OCI-M2 (cell line): ENCODE results near the gene AXL.

Experiments used
- DNase-seq: peaks from one replicate; lab custom pipeline; 2025; ENCODE audit not compliant: unreplicated experiment; lab: John Stamatoyannopoulos, UW

The AXL gene

DNA sequence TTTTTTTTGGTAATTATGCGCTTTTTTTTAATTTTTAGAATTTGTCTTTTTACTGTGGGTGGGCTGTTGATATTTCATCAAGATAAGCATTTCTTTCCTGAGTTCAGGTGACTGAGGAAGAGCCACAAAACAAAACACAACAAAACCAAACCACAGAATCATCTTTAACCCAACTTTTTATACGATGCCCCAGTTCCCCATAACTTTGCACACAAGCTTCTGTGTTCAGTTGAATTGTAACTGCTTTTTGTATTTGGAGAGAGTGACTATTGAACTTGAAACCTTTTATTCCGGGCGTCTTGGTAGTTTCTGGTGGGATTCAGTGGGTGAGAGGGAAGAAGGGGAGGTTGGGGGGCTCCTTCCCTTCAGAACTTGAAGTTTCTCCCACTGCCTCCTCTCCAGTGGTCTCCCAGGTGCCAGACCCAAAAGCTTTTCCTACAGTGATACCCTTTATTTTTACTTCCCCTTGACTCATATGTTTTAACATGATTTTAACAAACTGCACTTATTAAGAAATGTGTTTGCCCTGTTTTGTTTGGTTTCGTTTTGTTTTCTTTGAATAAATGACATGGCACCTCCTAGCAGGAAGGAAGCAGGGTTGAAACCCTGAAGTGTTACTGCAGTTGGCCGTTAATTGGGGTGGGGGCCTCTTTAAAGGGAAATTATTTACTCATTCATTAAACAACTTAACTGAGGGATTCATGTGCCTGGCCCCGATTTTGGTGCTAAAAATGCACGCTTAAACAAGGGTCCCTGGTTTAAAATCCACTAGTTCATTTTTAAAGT is 88.3 kb downstream of the AXL start:
- no peak for DNase-seq

GRCh38 chr19:41307954-41308449 is 89.0 kb downstream of the AXL start:
- DNase-seq, result no peak

GRCh38 chr19:41308450-41309179 is 89.6 kb downstream of the AXL start:
- DNase-seq, result peak; percentile 82

- no peak for DNase-seq
Measured at GRCh38 chr19:41309180-41310032, 90.4 kb downstream of the AXL start.

DNA sequence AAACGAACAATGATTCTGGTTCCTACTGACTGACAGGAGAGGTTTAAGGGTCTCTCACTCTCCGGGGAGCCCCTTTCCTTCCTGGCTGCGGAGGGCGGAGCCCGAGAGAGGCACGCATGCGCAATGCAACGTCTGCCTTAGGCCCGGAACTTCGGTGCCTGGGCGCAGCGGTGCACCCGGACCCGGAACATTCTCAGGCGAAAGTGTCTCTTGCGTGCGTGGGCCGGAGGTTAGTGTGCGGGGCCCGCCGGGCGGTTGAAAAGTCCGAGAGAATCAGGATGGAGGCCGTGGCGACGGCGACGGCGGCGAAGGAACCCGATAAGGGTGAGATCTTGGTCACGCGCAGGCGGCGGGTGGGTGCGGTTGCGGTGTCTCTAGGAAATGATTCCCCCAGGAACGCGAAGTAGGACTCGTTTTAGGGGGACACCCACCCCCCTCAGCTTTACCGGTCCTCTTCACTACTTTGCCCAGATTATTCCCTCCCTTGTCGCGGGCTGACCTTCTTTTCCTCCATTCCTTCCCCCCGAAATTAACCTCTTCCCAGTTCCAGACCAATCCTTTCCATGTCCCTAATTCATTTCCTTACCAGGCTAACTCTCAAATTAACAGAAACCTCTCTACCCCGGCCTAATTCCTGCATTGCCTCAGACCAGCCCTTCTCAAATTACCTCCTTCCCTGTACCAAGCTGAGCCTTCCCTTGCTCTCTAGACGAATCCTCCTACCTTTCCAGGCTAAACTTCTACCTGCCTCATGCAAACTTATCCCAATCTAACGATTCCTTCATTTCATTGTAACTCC is 91.2 kb downstream of the AXL start, which contains the start of gene CCDC97:
Gene CCDC97 (plus strand): TSS at position 140 of the 799 bp plus-strand sequence. CDS start 139 bp downstream, at position 279.
- DNase-seq, result peak; percentile 71

DNA sequence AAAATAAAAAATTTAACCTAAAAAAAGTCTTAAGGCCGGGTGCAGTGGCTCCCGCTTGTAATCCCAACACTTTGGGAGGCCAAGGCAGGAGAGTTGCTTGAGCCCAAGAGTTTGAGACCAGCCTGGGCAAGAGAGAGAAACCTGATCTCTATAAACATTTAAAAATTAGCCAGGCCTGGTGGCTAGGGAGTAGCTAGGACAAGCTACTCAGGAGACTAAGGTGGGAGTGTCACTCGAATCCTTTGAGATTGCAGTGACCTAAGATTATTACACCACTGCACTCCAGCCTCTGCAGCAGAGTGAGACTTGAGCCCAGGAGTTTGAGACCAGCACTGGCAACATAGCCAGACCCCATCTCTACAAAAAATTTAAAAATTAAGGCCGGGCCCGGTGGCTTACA is 92.0 kb downstream of the AXL start:
- no peak for DNase-seq
